GM19240 (cell line): ENCODE measurements around the gene SRD5A3.

Experiments used
- DNase-seq: peaks from one replicate; pipeline ENCODE4 v3.0.0; 2011; ENCODE audit warnings: low spot score; ENCODE audit not compliant: insufficient read length

SRD5A3 gene

GRCh38 chr4:55373461-55373860 lies 27.4 kb downstream of the SRD5A3 start:
- DNase-seq: no peak

- DNase-seq: no peak
Observed at GRCh38 chr4:55376698-55377097, 30.7 kb downstream of the SRD5A3 start.

- DNase-seq: no peak
Observed at GRCh38 chr4:55378617-55379467, 32.8 kb downstream of the SRD5A3 start.

GRCh38 chr4:55380576-55380975 lies 34.5 kb downstream of the SRD5A3 start:
- no peak for DNase-seq

GRCh38 chr4:55381502-55381901 lies 35.5 kb downstream of the SRD5A3 start:
- no peak for DNase-seq

GRCh38 chr4:55382488-55383003 lies 36.5 kb downstream of the SRD5A3 start:
- DNase-seq: no peak

GRCh38 chr4:55385201-55385649 lies 39.2 kb downstream of the SRD5A3 start:
- DNase-seq: no peak

- no peak for DNase-seq
Observed at GRCh38 chr4:55386073-55386472, 40.0 kb downstream of the SRD5A3 start.

- DNase-seq: no peak
Observed at GRCh38 chr4:55386840-55387239, 40.8 kb downstream of the SRD5A3 start.

- no peak for DNase-seq
Observed at GRCh38 chr4:55393461-55394320, 47.6 kb downstream of the SRD5A3 start.

- DNase-seq: no peak
Observed at GRCh38 chr4:55395218-55395528, 49.1 kb downstream of the SRD5A3 start.

GRCh38 chr4:55395529-55396307 lies 49.7 kb downstream of the SRD5A3 start, which contains the start of gene TMEM165:
Gene TMEM165, plus strand, starts transcription at chr4:55395957. Its CDS starts 233 bp downstream, at chr4:55396190.
- DNase-seq: peak; percentile 82

- DNase-seq: no peak
Observed at GRCh38 chr4:55396308-55397125, 50.5 kb downstream of the SRD5A3 start.

- DNase-seq: no peak
Observed at GRCh38 chr4:55397126-55397436, 51.0 kb downstream of the SRD5A3 start.

GRCh38 chr4:55397520-55398321 lies 51.7 kb downstream of the SRD5A3 start:
- no peak for DNase-seq

- DNase-seq: no peak
Observed at GRCh38 chr4:55398461-55398860, 52.4 kb downstream of the SRD5A3 start.

GRCh38 chr4:55398966-55399365 lies 52.9 kb downstream of the SRD5A3 start:
- no peak for DNase-seq

GRCh38 chr4:55399581-55399980 lies 53.5 kb downstream of the SRD5A3 start:
- no peak for DNase-seq

GRCh38 chr4:55405073-55405472 lies 59.0 kb downstream of the SRD5A3 start:
- DNase-seq: no peak

- no peak for DNase-seq
Observed at GRCh38 chr4:55406545-55406944, 60.5 kb downstream of the SRD5A3 start.
